HG02885 (cell line): ENCODE measurements around the gene CCDC92.

Source experiments
- ATAC-seq: cut with Tn5 transposase; IDR thresholded peaks from one replicate; pipeline ENCODE4 v1.9.1; 2021; ENCODE audit warnings: mild to moderate bottlenecking; ENCODE audit not compliant: unreplicated experiment, poor library complexity

CCDC92 gene

DNA sequence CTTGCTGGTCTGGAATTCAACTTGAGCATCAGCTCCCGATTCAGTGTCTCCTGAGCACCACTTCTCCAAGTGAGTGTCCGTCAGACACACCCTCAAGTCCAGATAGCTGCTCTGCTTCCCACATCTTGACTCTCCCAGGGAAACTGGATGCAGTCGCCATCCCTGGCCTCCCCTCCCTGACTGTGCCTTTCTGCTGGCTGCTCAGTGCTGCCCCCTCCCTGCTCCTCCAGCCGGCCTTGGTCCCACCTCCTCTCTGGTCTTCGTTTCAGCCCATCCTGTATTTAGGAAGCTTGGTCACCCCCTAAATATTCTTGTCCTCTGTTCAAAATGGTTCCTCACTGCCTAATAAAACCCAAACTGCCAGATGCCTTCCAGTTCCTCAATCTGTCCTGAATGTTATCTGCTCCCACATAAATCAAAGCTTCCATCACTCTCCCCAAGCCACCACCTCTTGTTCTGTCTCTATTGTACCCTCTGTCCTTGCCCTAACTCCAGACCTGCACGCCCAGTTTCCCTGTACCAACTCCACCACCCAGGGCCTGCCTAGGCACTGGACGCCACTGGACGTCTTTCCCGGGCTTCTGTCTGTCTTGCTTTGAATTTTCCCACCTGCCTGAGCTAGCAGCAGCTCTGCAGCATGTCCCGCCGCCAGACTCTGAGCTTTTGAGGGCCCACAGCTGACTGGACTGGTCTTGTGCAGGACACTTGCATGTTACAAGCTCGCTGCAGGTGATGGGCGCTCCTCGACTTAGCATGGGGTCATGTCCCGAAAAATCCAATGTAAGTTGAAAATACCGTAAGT is 33.8 kb downstream of the CCDC92 start:
- no peak for ATAC-seq

DNA sequence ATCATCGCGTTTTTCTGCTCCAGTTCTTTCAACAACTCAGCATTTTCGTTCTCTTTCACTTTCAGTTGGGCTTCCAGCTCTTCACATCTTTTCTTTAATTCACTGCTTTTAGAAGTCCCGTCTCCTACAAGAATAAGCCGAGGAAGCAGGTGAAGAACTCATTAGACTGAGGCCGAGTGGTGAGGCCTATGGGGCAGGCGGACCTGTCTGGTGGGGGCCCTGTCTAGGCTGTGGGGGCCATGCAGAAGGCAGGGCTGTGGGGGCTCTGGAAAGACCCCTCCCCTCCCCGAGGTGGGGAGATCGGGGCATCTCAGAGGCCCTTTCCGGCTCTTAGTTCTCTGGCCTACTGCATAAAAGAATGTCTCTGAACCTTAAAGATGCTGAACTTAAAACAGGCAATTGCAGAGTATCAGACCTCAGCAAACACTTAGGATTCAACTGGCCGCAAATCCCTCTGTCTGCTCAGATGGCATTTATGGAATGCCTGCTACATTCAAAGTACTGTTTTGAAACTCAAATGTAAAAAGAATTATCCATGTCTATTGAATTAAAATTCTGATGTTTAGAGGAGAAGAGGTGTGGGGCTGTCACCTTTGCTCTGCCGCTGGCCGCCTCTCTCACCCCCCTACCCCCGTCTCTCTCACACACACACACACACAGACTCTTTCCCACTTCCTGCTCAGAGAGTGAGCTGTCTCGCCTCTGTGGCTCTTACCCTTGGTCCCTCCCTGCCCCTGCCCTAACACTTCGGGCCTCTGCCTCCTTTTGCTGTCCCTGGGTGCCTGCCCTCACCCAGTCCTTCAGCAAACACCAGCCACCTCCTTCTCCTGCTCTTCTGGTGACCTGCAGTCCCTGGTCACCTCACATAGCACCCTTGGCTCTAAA is 34.7 kb downstream of the CCDC92 start:
- no peak for ATAC-seq

DNA sequence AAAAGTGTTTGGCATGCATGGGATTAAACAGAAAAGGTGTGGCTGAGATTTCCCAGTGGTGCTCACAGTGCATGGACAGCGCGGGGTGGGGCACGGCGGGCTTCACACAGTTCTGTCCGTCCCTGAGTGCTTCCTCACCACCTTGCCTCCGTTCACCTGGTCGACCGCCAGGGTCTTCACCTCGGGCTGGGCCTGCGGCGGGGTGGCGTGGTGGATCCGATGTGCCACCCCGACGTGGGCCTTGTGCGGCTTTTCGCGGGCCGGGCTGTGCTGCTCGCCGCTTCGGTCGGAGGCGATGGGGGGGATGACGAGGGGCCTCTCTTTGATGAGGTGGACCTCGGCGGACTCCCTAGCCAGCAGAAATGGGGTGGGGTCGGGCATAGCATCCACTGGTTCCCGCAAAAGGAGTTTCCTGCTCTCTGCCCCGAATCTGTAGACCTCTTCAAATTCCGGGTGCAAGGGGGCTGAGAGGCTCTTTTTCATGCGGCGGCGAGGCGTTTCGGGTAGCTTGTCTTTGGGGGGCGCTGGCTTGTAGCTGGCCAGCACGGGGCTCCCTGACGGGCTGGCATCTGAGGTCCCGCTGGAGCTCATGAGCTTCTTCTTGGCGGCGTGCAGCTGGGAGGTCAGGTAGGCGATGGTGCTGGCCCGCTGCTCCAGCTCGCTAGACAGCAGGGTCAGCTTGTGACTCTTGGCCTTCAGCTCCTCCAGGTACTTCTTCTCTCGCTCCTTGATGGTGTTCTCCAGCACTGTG is 35.5 kb downstream of the CCDC92 start:
- ATAC-seq = no peak

DNA sequence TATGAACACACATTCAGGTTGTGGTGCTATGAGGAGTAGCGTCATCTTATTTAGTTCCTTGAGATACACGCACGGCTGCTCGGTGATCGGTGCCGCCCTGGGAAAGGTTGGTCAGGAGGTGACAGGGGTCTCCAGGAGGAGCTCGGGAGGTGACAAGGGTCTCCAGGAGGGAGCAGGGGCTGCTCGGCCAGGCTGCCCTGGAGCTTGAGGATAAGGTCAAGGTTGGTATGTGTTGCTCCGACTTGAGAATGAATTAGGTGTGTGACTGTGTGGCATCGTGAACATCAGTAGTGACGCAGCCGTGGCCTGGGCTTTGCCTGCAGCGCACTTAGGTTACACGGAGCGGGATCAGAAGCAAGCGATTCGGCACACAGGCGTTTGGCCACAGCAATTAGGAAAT is 36.2 kb downstream of the CCDC92 start:
- no peak for ATAC-seq

DNA sequence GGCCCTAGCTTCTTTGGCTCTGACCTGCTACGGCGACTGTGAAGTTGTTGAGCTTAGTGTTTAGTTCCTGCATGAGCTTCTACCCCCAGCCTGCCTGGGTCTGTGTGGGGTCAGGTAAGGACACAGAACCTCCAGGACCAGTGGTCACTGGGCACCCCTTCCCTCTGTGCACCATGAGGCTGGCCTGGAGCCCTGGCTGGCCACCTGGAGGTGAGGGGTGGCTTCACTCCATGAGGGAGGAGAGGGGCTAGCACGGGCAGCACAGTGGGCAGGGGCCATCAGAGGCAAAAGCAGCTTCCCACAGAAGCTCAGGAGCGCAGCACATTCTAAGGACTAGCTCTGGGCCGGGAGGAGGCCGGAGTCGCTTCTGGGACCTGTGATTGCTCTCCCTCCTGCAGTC is 36.7 kb downstream of the CCDC92 start:
- ATAC-seq = no peak

DNA sequence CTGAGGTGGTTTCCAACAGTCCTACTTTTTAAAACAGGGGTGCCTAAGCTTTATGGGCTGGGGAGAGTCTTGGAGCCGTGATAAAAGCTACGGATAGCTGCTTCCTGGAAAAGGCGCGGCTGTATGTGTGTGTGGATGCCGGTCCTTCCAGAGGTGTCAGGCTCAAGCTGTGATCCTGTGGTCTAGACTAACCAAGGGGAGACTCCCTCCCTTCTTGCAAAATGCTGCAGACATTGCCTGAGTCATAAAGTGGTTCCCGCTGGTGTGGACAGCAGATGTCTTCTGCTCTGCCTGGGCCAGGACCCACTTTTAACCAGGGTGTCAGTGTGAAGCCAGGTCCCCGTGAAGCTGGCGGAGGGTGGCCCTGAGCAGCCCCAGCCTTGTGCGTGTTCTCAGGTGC is 37.8 kb downstream of the CCDC92 start:
- no peak for ATAC-seq

DNA sequence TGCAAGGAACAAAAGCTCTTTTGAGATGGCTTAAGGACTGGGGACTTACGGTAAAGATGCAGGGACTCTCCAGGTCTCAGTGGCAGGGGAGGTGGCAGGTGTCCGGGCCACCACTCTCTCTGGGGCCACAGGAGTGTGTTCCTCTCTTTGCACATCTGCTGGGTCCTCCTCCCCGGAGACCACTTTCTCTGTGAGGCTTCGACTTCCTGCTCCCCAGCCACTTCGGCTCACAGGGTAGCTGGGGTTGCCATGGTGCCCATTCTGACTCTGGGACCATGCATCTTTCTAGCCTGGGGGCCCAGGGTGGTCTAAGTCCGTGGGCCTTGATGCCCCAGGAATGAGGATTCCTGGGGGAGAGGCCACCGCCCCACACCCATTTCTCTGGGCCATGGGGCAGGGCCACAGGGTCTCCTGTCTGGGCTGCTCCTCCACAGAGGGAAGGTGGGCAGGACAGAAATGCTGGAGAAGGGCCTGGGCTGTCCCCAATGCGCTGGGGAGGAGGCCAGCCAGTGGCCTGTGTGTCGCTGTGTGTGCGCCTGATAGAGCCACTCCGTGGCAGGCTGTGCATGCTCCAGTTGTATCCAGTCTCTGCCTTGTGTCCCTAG is 38.5 kb downstream of the CCDC92 start:
- ATAC-seq = no peak

DNA sequence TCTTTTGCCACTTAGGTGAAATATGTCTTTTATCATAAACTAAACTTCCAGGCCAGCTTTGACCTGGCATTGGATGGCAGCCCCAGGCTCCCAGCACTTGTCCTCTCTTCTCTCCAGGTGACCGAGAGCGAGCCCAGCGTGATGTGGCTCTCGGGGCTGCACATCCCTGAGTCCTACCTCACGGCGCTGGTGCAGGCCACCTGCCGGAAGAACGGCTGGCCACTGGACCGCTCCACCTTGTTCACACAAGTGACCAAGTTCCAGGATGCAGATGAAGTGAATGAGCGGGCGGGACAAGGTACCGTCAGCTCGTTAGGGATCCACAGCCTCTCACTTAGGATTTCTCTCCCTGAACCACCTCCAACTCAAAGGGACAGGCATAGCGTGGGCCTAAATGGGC is 39.4 kb downstream of the CCDC92 start:
- ATAC-seq = no peak

DNA sequence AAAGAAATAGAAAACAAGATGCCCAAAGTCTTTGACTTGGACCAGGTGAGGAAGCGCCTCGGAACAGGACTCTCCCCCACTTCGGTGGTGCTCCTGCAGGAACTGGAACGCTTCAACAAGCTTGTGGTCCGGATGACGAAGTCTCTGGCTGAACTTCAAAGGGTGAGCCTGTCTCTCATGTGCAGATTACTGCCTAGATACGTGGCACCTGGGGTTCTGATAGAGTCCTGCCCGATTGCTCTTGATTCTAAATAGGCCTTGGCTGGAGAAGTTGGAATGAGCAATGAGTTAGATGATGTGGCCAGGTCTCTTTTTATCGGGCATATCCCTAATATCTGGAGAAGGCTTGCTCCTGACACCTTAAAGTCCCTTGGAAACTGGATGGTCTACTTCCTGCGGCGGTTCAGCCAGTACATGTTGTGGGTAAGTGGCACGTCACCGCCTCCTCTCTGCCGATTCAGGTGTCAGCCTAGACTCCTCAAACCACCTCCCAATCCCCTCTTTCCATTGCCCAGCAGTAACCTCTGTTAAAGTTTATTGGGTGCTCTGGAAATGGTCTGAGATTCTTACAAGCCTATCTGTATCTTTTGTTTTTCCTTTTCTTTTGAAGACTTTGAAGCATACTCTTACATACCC is 40.8 kb downstream of the CCDC92 start:
- ATAC-seq = no peak

DNA sequence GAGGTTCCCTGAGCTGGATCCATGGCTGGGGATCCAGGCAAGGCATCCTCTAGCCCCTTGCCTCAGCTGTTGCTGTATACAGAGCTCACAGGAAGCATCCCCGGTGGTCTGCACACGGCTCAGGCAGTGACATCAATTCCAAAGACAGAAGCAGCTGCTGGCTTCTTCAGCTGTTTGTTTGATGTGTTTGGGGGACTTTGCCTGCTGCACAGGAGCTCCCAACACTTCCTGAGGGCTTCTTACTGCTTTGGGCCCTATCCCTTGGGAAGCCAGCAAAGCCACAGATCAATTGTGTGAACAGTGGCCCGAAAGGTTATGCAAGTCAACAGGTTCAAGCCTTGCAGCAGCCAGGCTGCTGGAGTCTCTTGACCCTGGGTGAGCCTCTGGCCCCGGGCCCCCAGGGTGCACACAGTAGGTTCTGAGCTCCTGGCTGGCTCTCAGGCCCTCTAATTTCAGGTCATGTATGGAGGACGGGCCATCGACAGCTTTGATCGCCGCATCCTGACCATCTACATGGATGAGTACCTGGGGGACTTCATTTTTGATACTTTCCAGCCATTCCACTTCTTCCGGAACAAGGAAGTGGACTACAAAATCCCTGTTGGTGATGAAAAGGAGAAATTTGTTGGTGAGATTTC is 42.6 kb downstream of the CCDC92 start:
- no peak for ATAC-seq

DNA sequence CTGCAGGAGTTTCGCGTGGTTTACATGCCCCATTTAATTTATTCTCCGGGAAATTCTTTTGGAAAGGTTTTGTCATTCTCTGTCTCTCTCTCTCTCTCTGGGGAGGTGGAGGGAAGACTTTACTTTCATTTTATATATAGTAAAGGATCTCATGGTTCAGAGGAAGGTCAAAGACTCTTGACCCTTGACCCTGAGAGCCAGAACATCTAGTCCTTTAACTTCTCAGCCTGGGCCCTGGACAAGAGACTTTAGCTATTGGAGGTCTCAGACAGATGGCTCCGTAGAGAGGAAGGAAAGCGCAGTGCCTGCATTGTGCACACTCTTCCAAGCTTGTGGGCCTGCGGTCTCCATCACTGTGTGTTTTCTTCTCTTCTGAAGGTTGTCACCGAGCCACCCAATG is 43.7 kb downstream of the CCDC92 start:
- no peak for ATAC-seq

DNA sequence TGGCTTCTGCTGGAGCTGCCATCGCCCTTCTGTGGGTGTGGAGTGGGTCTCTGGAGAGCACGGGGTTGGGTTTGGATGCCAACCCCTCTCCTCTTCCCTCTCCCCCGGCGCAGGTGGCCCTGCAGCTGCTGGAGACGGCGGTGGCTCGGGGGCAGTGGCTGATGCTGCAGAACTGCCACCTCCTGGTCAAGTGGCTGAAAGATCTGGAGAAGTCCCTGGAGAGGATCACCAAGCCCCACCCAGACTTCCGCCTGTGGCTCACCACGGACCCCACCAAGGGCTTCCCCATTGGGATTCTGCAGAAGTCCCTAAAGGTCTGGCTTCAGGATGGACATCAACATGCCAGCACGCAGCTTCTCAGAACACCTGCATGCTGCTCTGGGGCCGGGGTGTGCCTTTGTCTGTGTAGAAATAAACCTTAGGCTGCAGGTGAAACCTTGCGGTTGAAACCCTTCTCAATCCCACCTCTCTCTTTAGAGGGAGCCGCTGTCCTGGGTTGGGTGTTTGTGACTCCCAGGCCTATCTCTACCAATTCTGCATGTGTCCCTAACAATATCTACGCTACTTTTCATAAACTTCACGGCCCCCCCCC is 44.3 kb downstream of the CCDC92 start:
- no peak for ATAC-seq

DNA sequence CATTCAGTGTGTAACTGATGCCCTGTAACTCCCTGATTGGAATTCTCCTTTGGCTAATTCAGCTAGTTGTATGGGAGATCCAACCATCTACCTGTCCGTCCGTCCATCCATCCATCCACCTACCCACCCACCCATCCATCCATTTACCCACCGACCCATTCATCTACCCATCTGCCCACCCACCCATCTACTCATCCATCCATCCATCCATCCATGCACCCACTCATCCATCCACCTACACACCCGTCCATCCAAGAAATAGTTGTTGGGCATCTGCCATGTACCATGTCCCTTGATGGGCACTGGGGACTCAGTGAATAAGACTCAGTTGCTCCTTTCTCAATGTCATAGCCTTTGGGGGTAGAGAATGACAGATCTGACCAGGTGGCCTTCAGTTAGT is 48.1 kb downstream of the CCDC92 start:
- no peak for ATAC-seq

DNA sequence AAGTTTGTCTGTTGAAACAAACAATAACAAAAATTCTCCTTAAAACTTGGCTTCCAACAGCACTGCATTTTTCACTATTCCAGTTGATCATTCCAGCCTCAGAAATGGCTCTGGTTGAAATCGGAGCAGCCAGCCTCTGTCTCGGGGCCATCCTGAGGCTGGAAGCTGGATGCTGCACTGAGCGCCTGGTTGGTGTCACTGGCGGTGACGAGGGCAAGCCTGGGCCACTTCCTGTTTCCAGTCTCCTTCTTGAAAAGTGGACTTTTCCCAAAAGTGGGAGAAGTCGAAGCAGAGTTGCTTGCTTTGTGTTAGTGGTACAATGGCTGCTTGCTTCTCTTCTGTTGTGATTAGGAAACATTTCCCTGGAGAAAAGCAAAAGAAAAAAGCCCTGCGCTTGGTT is 48.7 kb downstream of the CCDC92 start:
- ATAC-seq = no peak

DNA sequence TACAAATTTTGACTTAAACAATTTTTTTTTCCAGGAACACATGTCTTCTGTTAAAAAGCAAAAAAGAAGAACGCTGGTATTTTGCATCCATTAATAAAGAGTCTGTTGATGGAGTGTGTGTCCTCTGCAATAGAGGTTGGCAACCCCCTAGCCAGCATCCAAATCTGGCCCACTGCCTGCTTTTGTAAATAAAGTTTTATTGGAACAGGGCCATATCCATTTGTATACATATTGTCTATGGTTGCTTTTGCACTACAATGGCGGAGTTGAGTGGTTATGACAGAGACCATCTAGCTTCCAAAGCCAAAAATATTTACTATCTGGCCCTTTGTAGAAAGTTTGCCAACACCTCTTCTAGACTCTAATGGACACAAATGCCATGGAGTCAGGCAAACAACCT is 49.6 kb downstream of the CCDC92 start:
- ATAC-seq = no peak

DNA sequence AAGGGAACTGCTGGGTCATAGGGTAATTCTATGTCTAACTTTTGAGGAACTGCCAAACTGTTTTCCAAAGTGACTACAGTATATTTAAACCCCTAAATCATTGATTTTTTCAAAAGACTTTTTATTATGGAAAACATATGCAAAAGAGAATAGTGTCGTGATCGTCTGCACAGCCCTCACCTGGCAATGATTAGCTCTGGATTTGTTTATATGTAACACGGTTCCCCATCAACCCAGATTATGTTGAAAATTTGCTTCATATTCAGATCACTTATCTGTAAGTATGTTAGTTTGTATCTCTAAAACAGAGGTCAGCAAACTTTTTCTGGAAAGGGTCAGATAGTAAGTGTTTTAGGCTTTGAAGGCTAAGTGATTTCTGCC is 52.7 kb downstream of the CCDC92 start:
- no peak for ATAC-seq

DNA sequence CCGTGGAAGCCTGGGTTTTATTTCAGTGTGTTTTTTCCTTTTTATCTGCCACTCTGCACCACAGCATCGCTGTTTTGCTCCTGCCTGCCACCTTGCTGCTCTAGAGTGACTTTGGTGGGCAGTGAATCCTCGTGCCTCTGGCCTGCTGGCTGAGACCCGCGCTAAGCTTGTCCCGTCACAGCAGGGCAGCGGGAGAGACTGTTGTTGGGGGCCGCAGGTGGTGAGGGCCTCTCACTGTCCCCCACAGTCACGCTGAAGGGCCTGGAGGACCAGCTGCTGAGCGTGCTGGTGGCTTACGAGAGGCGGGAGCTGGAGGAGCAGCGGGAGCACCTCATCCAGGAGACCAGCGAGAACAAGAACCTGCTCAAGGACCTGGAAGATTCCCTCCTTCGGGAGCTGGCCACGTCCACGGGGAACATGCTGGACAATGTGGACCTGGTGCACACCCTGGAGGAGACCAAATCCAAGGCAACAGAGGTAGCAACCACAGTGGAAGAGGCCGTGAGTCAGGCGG is 55.2 kb downstream of the CCDC92 start:
- no peak for ATAC-seq

DNA sequence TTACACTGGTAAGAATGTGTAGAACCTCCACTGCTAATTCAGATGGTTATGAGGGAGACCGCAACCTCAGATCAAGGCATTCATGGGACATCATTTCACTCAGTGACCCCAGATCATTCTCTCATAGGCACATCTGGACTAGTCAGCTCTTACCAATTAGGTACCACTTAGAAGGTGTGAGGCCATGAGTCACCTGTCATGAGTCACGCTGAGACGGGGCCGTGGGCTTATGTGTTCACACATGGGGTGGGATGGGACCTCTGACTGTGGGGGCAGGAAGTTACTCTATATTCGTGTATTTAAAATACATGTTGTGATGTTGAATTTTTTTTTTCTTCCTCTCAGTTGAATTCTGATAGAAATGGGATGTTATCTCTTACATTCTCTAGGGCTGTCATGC is 55.9 kb downstream of the CCDC92 start:
- ATAC-seq = no peak

DNA sequence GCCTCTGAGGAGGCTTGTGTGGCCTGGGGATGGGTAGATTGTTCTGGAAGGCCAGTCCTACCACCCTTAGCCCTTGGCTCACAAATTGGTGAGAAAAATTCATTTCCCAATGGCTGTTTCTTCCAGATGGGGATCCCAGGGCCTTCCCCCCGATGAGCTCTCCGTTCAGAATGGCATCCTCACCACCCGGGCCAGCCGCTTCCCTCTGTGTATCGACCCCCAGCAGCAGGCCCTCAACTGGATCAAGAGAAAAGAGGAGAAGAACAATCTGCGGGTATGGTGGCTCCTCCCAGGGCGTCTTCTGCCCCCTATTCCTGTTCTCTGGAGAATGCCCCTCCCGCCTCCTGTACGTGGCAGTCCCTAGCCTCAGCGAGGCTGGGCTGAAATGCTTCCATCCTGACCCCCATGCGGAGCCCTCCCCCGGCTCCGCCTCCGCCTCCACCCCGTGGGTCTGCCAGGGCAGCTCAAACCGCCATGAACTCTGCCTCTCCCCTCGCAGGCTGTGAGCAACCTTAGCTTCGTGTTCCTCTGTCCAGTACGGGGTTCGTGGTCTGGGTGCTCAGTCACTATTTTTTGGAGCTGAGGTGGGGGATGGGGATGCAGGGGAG is 57.8 kb downstream of the CCDC92 start:
- no peak for ATAC-seq
